Lower leg skin (tissue), 3 donors: Measurements from ENCODE around the gene NUDT2.

Experiments used
- CTCF ChIP-seq, 3 donors: fragments of 450-650 bp; IDR thresholded peaks; one replicate each; pipeline ENCODE4 v1.5.1; 2016; ENCODE audit warnings: antibody characterized with exemption in 3 of 3, mild to moderate bottlenecking in 3 of 3, moderate library complexity in 2 of 3
- POLR2A ChIP-seq, 2 donors: fragments of 450-650 bp; IDR thresholded peaks; one replicate each; pipeline ENCODE4 v1.6.1; 2016 to 2017; ENCODE audit warnings: antibody characterized with exemption in 2 of 2, mild to moderate bottlenecking in 1 of 2, moderate library complexity in 1 of 2

GRCh38 chr9:34346873-34347799, 17.8 kb downstream of the NUDT2 start:
- TF ChIP-seq CTCF (IDR thresholded peaks at IDR 0.05) (no peak), POLR2A (IDR thresholded peaks at IDR 0.05) (no peak)
